Tibial artery (tissue), 4 donors: ENCODE data around the gene CEP126.

Experiments used
- DNase-seq, 2 donors: peaks; one replicate each; pipeline ENCODE4 v3.0.0-alpha.2; 2019
- H3K27ac ChIP-seq, 2 donors: fragments of 200-600 bp; sonication (generic) in 1 of 2; 1 replicate in 1 of 2; 2 replicates in 1 of 2; pipeline ENCODE4 v1.5.1; 2018 to 2019; ENCODE audit warnings: mild to moderate bottlenecking in 1 of 2
- H3K27me3 ChIP-seq, 2 donors: fragments of 200-600 bp; sonication (generic) in 1 of 2; one replicate each; pipeline versions ENCODE4 v1.5.1 to v1.6.0; 2016 to 2019
- H3K36me3 ChIP-seq, 3 donors: fragments of 200-600 bp; sonication (generic) in 2 of 3; one replicate each; pipeline ENCODE4 v1.5.1; 2016 to 2019; ENCODE audit warnings: mild to moderate bottlenecking in 2 of 3
- H3K4me1 ChIP-seq, 4 donors: fragments of 200-600 bp; sonication (generic) in 2 of 4; 1 replicate in 3 of 4; 2 replicates in 1 of 4; pipeline ENCODE4 v1.5.1; 2016 to 2019
- H3K4me3 ChIP-seq, 2 donors: fragments of 200-600 bp; sonication (generic) in 1 of 2; 1 replicate in 1 of 2; 2 replicates in 1 of 2; pipeline ENCODE4 v1.5.1; 2018 to 2019; ENCODE audit warnings: mild to moderate bottlenecking in 2 of 2
- H3K9me3 ChIP-seq, 3 donors: fragments of 200-600 bp; sonication (generic) in 1 of 3; one replicate each; pipeline ENCODE4 v1.5.1; 2016 to 2019
- CTCF ChIP-seq, 2 experiments: fragments of 200-600 bp in 1 of 2; fragments of 450-650 bp in 1 of 2; IDR thresholded peaks; one replicate each; pipeline ENCODE4 v1.5.1; 2017 to 2019; ENCODE audit warnings: antibody characterized with exemption in 2 of 2, mild to moderate bottlenecking in 1 of 2, moderate library complexity in 1 of 2
- intact Hi-C: fragments of 100-400 bp; cut with DNase I; formaldehyde crosslinking; loops from one replicate; pipeline ENCODE4 v1.15.0; 2023; ENCODE audit warnings: low total_unique reads

CEP126 gene

DNA sequence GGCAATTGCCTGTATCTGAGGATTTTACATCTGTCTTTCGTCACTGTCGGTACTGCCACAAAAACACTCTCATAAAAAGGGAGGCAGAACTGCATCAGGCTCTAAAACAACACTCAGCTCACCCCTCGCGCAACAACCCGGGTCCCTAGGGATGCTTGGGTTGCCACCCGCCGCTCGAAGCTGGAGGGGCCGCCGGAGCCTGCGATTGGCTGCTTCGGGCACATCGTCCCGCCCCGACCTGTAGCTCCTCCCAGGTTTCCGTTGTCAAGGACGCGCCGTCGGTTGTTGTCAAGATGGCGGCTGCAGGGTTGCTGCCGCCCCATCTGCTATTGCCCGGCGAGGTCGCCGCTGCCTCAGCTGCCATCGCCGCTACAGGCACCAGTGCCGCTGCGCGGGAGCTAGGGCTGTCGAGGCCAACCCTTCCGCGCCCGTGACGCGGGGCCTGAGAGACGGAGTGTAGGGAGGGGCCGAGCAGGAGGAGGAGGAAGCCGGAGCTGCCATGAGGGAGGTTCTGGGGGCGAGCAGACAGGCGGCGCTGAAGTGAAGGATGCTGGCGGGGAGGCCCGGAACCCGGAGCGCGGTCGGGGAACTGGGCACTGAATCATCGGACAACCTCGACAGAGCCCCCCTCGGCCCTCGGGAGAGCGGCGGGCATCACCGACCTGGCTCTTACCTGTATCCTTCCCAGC, at the start of gene CEP126:
CEP126 (plus strand) TSS at position 273 of the 689 bp plus-strand sequence; CDS start at position 548, 275 bp downstream.
- peak; percentile 96 to 98 for DNase-seq
- H3K4me3 ChIP-seq = peak within 1 kb of the TSS; percentile 56 to 69
- H3K27ac ChIP-seq = peak within 1 kb of the TSS; percentile 94
- peaks cover 0 to 52% (median 8%) of the 10 kb centered on the region in 4 donors for H3K4me1 ChIP-seq
- no peaks in the 10 kb centered on the region for H3K27me3 ChIP-seq
- no peaks in the 10 kb centered on the region for H3K36me3 ChIP-seq
- peak in 1 of 2 experiments; percentile 36 for TF ChIP-seq CTCF (IDR thresholded peaks at IDR 0.05)
- no peaks in the 10 kb centered on the region for H3K9me3 ChIP-seq
- intact Hi-C loops = loop anchor here (10.0 kb wide), 1 partner anchor 430 kb away; the partner anchor contains the start of gene BIRC2

DNA sequence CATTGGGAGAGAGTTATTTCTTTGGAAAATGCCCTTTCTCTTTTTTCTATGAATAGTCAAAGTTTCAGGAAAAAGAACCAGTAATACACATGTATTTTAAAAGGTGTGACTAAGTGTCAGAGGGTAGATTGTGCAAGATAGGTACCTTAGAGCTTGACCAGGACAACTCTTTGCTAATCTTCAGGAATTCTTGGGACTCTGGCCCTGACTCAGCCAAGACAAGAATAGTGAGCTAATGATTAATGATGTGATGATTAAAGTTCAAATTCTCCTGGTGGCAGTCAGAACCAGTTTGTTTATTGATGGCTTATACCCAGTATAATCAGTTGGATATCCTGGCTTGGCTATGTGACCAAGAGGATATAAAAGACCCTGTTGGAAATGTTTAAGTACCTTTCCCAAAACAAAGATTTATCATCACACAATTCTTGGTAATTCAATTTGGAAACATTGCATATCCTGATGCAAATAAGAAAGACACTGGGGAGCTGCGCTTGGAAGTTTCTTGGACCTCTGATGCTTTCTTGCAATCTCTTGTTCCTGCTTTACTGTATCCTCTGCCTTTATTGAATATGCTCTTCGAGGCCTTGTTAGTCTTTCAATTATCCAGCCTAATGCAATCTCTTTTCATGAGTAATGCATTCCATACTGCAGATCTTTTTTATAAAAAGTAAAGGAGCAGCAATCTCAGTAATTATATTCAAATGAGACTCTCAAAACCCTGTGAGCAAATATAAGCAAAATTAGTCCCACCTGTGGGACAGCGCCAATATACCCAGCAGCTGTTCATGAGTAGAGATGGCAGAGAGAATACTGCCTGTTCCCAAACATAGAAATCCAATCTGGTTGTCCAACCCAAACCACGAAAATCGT, 48.0 kb upstream of the CEP126 start:
- H3K27ac ChIP-seq = no peak overlapping the region
- intact Hi-C loops = no loop called here
- no peak for DNase-seq
- H3K27me3 ChIP-seq = no peaks in the 10 kb centered on the region
- no peak overlapping the region for H3K4me3 ChIP-seq
- peaks cover 0 to 5% (median 0%) of the 10 kb centered on the region in 3 donors for H3K9me3 ChIP-seq
- H3K36me3 ChIP-seq = no peaks in the 10 kb centered on the region
- TF ChIP-seq CTCF (IDR thresholded peaks at IDR 0.05) = no peak
- peaks cover 0 to 15% (median 5%) of the 10 kb centered on the region in 4 donors for H3K4me1 ChIP-seq

- Histone ChIP-seq H3K27ac (no peak overlapping the region), H3K9me3 (peaks cover 0 to 5% (median 0%) of the 10 kb centered on the region in 3 donors), H3K27me3 (no peaks in the 10 kb centered on the region), H3K36me3 (no peaks in the 10 kb centered on the region), H3K4me1 (peaks cover 0 to 6% (median 0%) of the 10 kb centered on the region in 4 donors), H3K4me3 (no peak overlapping the region)
- no peak for TF ChIP-seq CTCF (IDR thresholded peaks at IDR 0.05)
- no peak for DNase-seq
- intact Hi-C loops = no loop called here
Observed at GRCh38 chr11:101867951-101868350, 46.9 kb upstream of the CEP126 start.

- no peaks in the 10 kb centered on the region for H3K27me3 ChIP-seq
- no peak for DNase-seq
- no peaks in the 10 kb centered on the region for H3K36me3 ChIP-seq
- no peaks in the 10 kb centered on the region for H3K4me1 ChIP-seq
- H3K27ac ChIP-seq = no peak overlapping the region
- H3K4me3 ChIP-seq = no peak overlapping the region
- H3K9me3 ChIP-seq = no peaks in the 10 kb centered on the region
- intact Hi-C loops = no loop called here
- no peak for TF ChIP-seq CTCF (IDR thresholded peaks at IDR 0.05)
Observed at GRCh38 chr11:101870510-101870909, 44.3 kb upstream of the CEP126 start.

DNA sequence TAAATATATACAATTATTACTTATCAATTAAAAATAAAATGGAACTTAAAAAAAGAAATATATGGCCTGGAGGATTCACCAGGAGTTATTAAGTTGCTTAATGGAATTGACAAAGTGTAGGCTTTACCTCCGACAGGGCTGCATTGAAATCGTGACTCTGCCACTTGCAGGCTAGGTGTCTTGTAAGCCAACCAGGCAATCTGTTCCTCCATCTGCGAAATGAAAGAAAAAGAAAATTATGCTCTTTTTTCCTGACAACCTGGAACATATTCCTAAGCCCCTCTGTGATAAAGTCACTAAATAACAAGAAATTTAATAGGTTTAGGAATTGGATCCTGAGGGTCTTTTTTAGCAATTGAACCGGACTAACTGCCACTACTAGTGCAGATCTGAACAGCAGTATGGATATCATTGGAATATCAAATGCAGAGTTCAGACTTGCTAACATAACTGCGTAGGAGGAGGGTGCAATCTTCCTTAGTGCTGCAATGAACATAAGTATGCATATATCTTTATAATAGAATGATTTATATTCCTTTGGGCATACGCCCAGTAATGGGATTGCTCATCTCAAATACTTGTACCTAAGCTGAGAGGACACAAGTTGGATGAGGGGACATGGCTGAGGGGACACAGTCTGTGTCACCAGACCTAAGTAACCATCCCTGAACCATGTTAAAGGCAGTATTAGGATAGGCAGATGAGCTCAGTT, 42.5 kb upstream of the CEP126 start:
- DNase-seq = no peak
- Histone ChIP-seq H3K9me3 (no peaks in the 10 kb centered on the region), H3K27ac (no peak overlapping the region), H3K27me3 (no peaks in the 10 kb centered on the region), H3K36me3 (no peaks in the 10 kb centered on the region), H3K4me3 (no peak overlapping the region), H3K4me1 (no peaks in the 10 kb centered on the region)
- TF ChIP-seq CTCF (IDR thresholded peaks at IDR 0.05) = no peak
- intact Hi-C loops = no loop called here
